HepG2 (cell line): Measurements from ENCODE around the gene MTX1. TPM values are rescaled to one million over a fixed set of nuclear protein-coding genes. Genes with fewer than 3 reads are reported as not detected.
A peak's percentile ranks its signal among the peaks of the same experiment; 100 is the strongest.

ENCODE experiments used
- DPF2 ChIP-seq: sonication (generic); formaldehyde crosslinking; IDR thresholded peaks from 2 replicates; pipeline ENCODE4 v1.4.0; 2020; ENCODE audit warnings: mild to moderate bottlenecking, low read depth, missing genetic modification reagents, borderline replicate concordance
- DR1 ChIP-seq: sonication (generic); formaldehyde crosslinking; IDR thresholded peaks from 2 replicates; pipeline ENCODE4 v1.8.0; 2021; ENCODE audit warnings: mild to moderate bottlenecking, missing genetic modification reagents, inconsistent platforms
- E2F1 ChIP-seq: sonication (generic); formaldehyde crosslinking; IDR thresholded peaks from 2 replicates; pipeline ENCODE4 v1.5.0; 2020; ENCODE audit warnings: missing genetic modification reagents
- ETS1 ChIP-seq: sonication (generic); formaldehyde crosslinking; IDR thresholded peaks from 2 replicates; pipeline ENCODE4 v1.4.0; 2020; ENCODE audit warnings: missing genetic modification reagents
- FOXK1 ChIP-seq: sonication (generic); formaldehyde crosslinking; IDR thresholded peaks from 2 replicates; pipeline ENCODE4 v1.4.0; 2020; ENCODE audit warnings: low read depth, missing genetic modification reagents, borderline replicate concordance
- MIER3 ChIP-seq: IDR thresholded peaks from 2 replicates; pipeline ENCODE4 v1.6.1; 2016; ENCODE audit warnings: missing compliant biosample characterization, borderline replicate concordance
- POLR2A ChIP-seq, 2 experiments: IDR thresholded peaks; 2 replicates each; pipeline ENCODE4 v1.6.1; 2011; ENCODE audit warnings: low read depth in 2 of 2, low read length in 2 of 2, mild to moderate bottlenecking in 1 of 2, moderate library complexity in 1 of 2; ENCODE audit not compliant: insufficient read depth in 1 of 2
- STAT6 ChIP-seq: sonication (generic); formaldehyde crosslinking; IDR thresholded peaks from 2 replicates; pipeline ENCODE4 v1.4.0; 2020; ENCODE audit warnings: missing genetic modification reagents, mild to moderate bottlenecking, borderline replicate concordance
- ZFP41 ChIP-seq: sonication (generic); formaldehyde crosslinking; IDR thresholded peaks from 2 replicates; pipeline ENCODE4 v1.4.0; 2020; ENCODE audit warnings: mild to moderate bottlenecking, missing genetic modification reagents, borderline replicate concordance
- ZNF275 ChIP-seq: sonication (generic); formaldehyde crosslinking; IDR thresholded peaks from 2 replicates; pipeline ENCODE4 v1.8.0; 2022; ENCODE audit warnings: missing genetic modification reagents, mild to moderate bottlenecking, inconsistent platforms, borderline replicate concordance
- ZNF281 ChIP-seq: sonication (generic); formaldehyde crosslinking; IDR thresholded peaks from 2 replicates; pipeline ENCODE4 v1.4.0; 2020; ENCODE audit warnings: missing genetic modification reagents, borderline replicate concordance
- ZNF335 ChIP-seq: sonication (generic); formaldehyde crosslinking; IDR thresholded peaks from 2 replicates; pipeline ENCODE4 v1.4.0; 2020; ENCODE audit warnings: missing genetic modification reagents
- ZNF432 ChIP-seq: sonication (generic); formaldehyde crosslinking; IDR thresholded peaks from 2 replicates; pipeline ENCODE4 v1.5.0; 2020; ENCODE audit warnings: missing genetic modification reagents, mild to moderate bottlenecking, borderline replicate concordance
- ZNF510 ChIP-seq: sonication (generic); formaldehyde crosslinking; IDR thresholded peaks from 2 replicates; pipeline ENCODE4 v1.4.0; 2020; ENCODE audit warnings: low read depth, mild to moderate bottlenecking, missing genetic modification reagents
- ZNF574 ChIP-seq: sonication (generic); formaldehyde crosslinking; IDR thresholded peaks from 2 replicates; pipeline ENCODE4 v1.4.0; 2020; ENCODE audit warnings: missing genetic modification reagents
- ZNF724P ChIP-seq: sonication (generic); formaldehyde crosslinking; IDR thresholded peaks from 2 replicates; pipeline ENCODE4 v1.8.0; 2022; ENCODE audit warnings: missing genetic modification reagents, borderline replicate concordance
- polyA plus RNA-seq, 8 experiments: library from polyadenylated mRNA; depleted of rRNA in 3 of 8; stranded (reverse) in 7 of 8; unstranded in 1 of 8; fragments of >200 nt; fragmentation: Illumina TruSeq in 4 of 8; extraction: Trizol in 4 of 8; gene quantifications; 2 replicates each; pipeline versions ENCODE4 v1.2.1 to v1.2.3, GENCODE V29; 2011 to 2016; ENCODE audit warnings: low read depth in 4 of 8, missing spikeins in 1 of 8, mixed read lengths in 1 of 8; ENCODE audit not compliant: insufficient read depth in 1 of 8
- total RNA-seq, 5 experiments: library from RNA; depleted of rRNA; stranded (reverse); fragments of >200 nt; fragmentation: Illumina TruSeq; extraction: Trizol; gene quantifications; 2 replicates each; pipeline ENCODE4 v1.2.3, GENCODE V29; 2016; ENCODE audit warnings: low read depth in 1 of 5

MTX1 gene
- total and polyA plus RNA-seq, 2 of the 13 experiments (the other 11 are each of a cell fraction or from before 2014, with no cell fraction given): 64.5 to 72.6 TPM

- no peak for TF ChIP-seq STAT6 (CRISPR knock-in tag)
- TF ChIP-seq E2F1 (CRISPR knock-in tag): 0 out of 2 replicates have a peak, but pooled peaks have one; percentile 38
- TF ChIP-seq MIER3 (CRISPR knock-in tag): peak; percentile 51; the same call in 1 of the 2 replicates
- no peak for TF ChIP-seq DPF2
- peak; percentile 89 for TF ChIP-seq ZNF574
- TF ChIP-seq ETS1 (CRISPR knock-in tag): no peak
- TF ChIP-seq ZFP41 (CRISPR knock-in tag): no peak
- peak in 1 of 2 experiments; percentile 83; a peak in 2 of 4 replicates for TF ChIP-seq POLR2A (IDR thresholded peaks at IDR 0.05; ENCODE audit: insufficient read depth in 1 of 2, low read depth in 2 of 2, low read length in 2 of 2)
- TF ChIP-seq FOXK1: no peak; the same call in 1 of the 2 replicates
- no peak for TF ChIP-seq ZNF432
- no peak for TF ChIP-seq ZNF724P (CRISPR knock-in tag)
- TF ChIP-seq DR1 (CRISPR knock-in tag): no peak
- no peak for TF ChIP-seq ZNF335 (CRISPR knock-in tag)
- peak; percentile 94 for TF ChIP-seq ZNF281 (CRISPR knock-in tag)
- TF ChIP-seq ZNF510: no peak
- peak; percentile 50; the same call in 1 of the 2 replicates for TF ChIP-seq ZNF275 (CRISPR knock-in tag)
Measured at GRCh38 chr1:155255243-155256007, 46.9 kb downstream of the MTX1 start, which contains the start of gene ENTREP3 (continued).
